Body of pancreas (tissue), 4 donors: Measurements from ENCODE around the gene FALEC. TPM values are rescaled to one million over a fixed set of nuclear protein-coding genes. Genes with fewer than 3 reads are reported as not detected.
A peak's percentile ranks its signal among the peaks of the same experiment; 100 is the strongest.

ENCODE experiments used
- ATAC-seq: fragments of 150-250 bp; one replicate; pipeline ENCODE4 v1.9.1; 2016
- DNase-seq, 4 donors: peaks; one replicate each; pipeline ENCODE4 v3.0.0-alpha.2; 2019
- H3K27ac ChIP-seq, 4 donors: fragments of 200-600 bp; sonication (generic); 1 replicate in 3 of 4; 2 replicates in 1 of 4; pipeline versions ENCODE4 v1.5.1 to v1.6.1; 2016 to 2019; ENCODE audit warnings: mild to moderate bottlenecking in 1 of 4, mixed read lengths in 1 of 4, moderate library complexity in 1 of 4
- H3K27me3 ChIP-seq, 2 donors: fragments of 200-600 bp; sonication (generic); one replicate each; pipeline ENCODE4 v1.6.0; 2016; ENCODE audit warnings: mild to moderate bottlenecking in 1 of 2
- H3K36me3 ChIP-seq, 2 donors: fragments of 200-600 bp; sonication (generic); replicated peaks in 1 of 2; 2 replicates each; pipeline ENCODE4 v1.5.1; 2016; ENCODE audit warnings: low read depth in 2 of 2; ENCODE audit not compliant: insufficient read depth in 1 of 2
- H3K4me1 ChIP-seq: fragments of 200-600 bp; sonication (generic); one replicate; pipeline ENCODE4 v1.6.0; 2016
- H3K4me3 ChIP-seq, 2 donors: fragments of 200-600 bp; sonication (generic); 1 replicate in 1 of 2; 2 replicates in 1 of 2; pipeline ENCODE4 v1.5.1; 2016 to 2019
- H3K9me3 ChIP-seq, 3 donors: fragments of 200-600 bp; sonication (generic); 1 replicate in 2 of 3; 2 replicates in 1 of 3; pipeline ENCODE4 v1.5.1; 2016
- POLR2A ChIP-seq, 3 donors: fragments of 450-650 bp; IDR thresholded peaks; one replicate each; pipeline ENCODE4 v1.6.1; 2016; ENCODE audit warnings: antibody characterized with exemption in 3 of 3, mild to moderate bottlenecking in 2 of 3
- WGBS, 2 donors: methylation state at CpG; one replicate each; pipeline ENCODE4 v1.1.5; 2017; 5-methylcytosine and 5-hydroxymethylcytosine counted together
- intact Hi-C: fragments of 100-400 bp; cut with DNase I; formaldehyde crosslinking; loops from one replicate; pipeline ENCODE4 v1.15.1; 2023
- total RNA-seq, 2 donors: library from RNA; depleted of rRNA; stranded (reverse); fragments of >200 nt; gene quantifications; one replicate each; pipeline ENCODE4 v1.1.0, GENCODE V29; 2016
- TF ChIP-seq, protein P1 (sequence below), 7 experiments: fragments of 450-650 bp in 4 of 7; fragments of 200-600 bp in 3 of 7; sonication (generic) in 3 of 7; IDR thresholded peaks; one replicate each; pipeline ENCODE4 v1.5.1; 2016 to 2019; ENCODE audit warnings: antibody characterized with exemption in 7 of 7

FALEC gene
- total RNA-seq, 2 donors from 2014 or later = not detected

DNA sequence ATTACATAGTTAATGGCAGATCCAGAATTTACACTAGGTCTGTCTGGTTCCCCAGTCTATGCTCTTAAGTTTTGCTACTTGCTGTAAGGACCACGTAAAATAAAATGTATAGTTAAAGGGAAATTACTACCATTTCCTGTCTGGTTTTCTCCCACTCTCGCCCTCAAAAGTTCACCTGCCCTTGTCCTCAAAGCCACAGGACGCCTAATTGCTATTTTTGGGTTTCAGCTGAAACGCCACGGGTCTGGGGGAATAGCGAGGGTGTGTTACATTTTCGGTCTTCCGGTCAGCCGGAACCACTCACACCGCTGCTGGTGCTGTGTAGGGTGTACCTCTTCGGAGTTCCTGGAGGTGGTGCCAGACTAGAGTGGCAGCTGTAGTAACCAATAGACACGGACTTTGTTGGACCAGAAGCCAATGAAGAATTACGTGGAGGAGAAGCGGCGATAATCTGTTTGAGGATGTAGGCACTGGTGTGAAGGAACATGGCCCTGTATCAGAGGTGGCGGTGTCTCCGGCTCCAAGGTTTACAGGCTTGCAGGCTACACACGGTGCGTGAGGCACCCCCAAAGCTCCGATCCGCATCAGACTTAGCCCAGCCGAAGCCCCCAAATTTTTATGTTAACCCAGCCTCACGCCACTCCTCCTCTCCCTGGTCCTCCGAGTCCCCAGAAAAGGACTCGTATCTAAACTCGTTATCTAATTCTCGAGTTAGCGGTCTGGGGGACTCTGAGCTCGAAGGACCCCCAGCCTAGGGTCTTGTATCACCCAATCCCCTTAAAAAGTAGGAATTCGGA is 28.4 kb upstream of the FALEC start, which contains the start of gene TARS2:
Gene TARS2, plus strand, starts transcription at position 454 of the 797 bp plus-strand sequence. Its CDS starts 32 bp downstream, at position 486.
- Histone ChIP-seq H3K36me3 (peaks cover 0 to 4% of the 10 kb centered on the region in 2 donors), H3K27me3 (no peaks in the 10 kb centered on the region), H3K4me1 (peaks cover 7% of the 10 kb centered on the region), H3K9me3 (no peaks in the 10 kb centered on the region), H3K27ac (peak within 1 kb of the TSS; percentile 18 to 83 (median 56)), H3K4me3 (peak within 1 kb of the TSS; percentile 34 to 61)
- peak; percentile 100 for ATAC-seq
- intact Hi-C loops = no loop called here
- TF ChIP-seq POLR2A (IDR thresholded peaks at IDR 0.05) = peak; percentile 18 to 81 (median 75)
- TF ChIP-seq, protein P1, sequence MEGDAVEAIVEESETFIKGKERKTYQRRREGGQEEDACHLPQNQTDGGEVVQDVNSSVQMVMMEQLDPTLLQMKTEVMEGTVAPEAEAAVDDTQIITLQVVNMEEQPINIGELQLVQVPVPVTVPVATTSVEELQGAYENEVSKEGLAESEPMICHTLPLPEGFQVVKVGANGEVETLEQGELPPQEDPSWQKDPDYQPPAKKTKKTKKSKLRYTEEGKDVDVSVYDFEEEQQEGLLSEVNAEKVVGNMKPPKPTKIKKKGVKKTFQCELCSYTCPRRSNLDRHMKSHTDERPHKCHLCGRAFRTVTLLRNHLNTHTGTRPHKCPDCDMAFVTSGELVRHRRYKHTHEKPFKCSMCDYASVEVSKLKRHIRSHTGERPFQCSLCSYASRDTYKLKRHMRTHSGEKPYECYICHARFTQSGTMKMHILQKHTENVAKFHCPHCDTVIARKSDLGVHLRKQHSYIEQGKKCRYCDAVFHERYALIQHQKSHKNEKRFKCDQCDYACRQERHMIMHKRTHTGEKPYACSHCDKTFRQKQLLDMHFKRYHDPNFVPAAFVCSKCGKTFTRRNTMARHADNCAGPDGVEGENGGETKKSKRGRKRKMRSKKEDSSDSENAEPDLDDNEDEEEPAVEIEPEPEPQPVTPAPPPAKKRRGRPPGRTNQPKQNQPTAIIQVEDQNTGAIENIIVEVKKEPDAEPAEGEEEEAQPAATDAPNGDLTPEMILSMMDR (IDR thresholded peaks at IDR 0.05) = peak in 5 of 7 experiments; percentile 19 to 77 (median 67)
- 0 to 1% methylated on average over 23 to 30 of the region's 30 CpGs for WGBS, 2 donors
- peak; percentile 96 to 99 (median 98) for DNase-seq

DNA sequence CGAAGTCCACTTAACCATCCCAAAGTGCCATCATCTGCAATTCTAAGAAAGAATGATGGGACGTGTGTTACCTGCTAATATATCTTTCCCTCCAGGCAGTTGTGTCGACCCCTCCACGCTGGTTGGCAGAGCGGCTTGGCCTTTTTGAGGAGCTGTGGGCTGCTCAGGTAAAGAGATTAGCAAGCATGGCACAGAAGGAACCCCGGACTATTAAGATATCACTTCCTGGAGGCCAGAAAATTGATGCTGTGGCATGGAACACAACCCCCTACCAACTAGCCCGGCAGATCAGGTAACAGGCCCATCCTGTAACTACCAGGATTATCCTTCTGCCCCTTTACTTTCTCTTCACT is 27.8 kb upstream of the FALEC start:
- no peak for ATAC-seq
- peak overlapping the region in 2 of 4 donors; percentile 67 to 83 for H3K27ac ChIP-seq
- H3K36me3 ChIP-seq = peaks cover 0 to 6% of the 10 kb centered on the region in 2 donors
- TF ChIP-seq POLR2A (IDR thresholded peaks at IDR 0.05) = no peak
- TF ChIP-seq, protein P1 (IDR thresholded peaks at IDR 0.05) = no peak
- 0 to 2% methylated on average over 7 of the region's 7 CpGs for WGBS, 2 donors
- H3K27me3 ChIP-seq = no peaks in the 10 kb centered on the region
- peaks cover 7% of the 10 kb centered on the region for H3K4me1 ChIP-seq
- no peak for DNase-seq
- intact Hi-C loops = no loop called here
- H3K9me3 ChIP-seq = no peaks in the 10 kb centered on the region
- peak overlapping the region; percentile 34 to 61 for H3K4me3 ChIP-seq

DNA sequence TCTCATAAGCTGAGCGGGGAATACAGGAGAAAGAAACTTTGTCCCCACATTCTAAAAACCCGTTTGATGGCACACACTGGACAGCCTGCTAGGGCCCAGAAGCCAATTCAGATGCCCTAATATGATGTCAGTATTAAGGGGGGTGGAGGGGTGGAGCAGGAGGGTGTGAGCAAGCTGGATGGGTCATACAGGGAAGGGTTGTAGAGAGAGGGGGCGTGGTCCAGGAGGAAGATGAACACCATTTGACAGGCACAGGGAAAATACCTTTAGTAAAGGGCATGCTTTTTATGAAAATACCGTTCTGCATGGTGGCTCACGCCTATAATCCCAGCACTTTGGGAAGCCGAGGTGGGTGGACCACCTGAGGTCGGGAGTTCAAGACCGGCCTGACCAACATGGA is 22.4 kb upstream of the FALEC start:
- Histone ChIP-seq H3K4me1 (peaks cover under 1% of the 10 kb centered on the region), H3K9me3 (no peaks in the 10 kb centered on the region), H3K4me3 (no peak overlapping the region), H3K36me3 (peaks cover 5 to 12% of the 10 kb centered on the region in 2 donors), H3K27me3 (no peaks in the 10 kb centered on the region), H3K27ac (no peak overlapping the region)
- no peak for ATAC-seq
- no peak for DNase-seq
- intact Hi-C loops = no loop called here
- WGBS, 2 donors = 93 to 96% methylated on average over 8 of the region's 8 CpGs
- no peak for TF ChIP-seq POLR2A (IDR thresholded peaks at IDR 0.05)
- TF ChIP-seq, protein P1 (IDR thresholded peaks at IDR 0.05) = no peak

DNA sequence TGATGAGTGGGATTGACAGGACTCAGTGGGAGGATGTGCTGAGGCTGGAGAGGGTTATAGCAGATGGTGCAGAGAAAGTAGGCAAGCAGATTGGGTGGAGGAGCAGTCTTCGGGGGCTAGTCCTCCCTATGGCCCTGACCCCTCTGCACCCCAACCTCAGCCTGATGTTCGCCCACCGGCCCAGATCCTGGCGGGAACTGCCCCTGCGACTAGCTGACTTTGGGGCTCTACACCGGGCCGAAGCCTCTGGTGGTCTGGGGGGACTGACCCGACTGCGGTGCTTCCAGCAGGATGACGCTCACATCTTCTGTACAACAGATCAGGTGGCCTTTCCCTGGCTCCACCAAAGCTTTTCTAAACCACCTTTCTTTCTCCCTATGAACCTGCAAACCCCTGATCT is 17.2 kb upstream of the FALEC start:
- no peak overlapping the region for H3K27ac ChIP-seq
- TF ChIP-seq, protein P1 (IDR thresholded peaks at IDR 0.05) = no peak
- TF ChIP-seq POLR2A (IDR thresholded peaks at IDR 0.05) = no peak
- peaks cover 5 to 9% of the 10 kb centered on the region in 2 donors for H3K36me3 ChIP-seq
- 92% methylated on average over 10 of the region's 10 CpGs for WGBS, 2 donors
- no peaks in the 10 kb centered on the region for H3K27me3 ChIP-seq
- no peaks in the 10 kb centered on the region for H3K4me1 ChIP-seq
- DNase-seq = no peak
- no peak overlapping the region for H3K4me3 ChIP-seq
- intact Hi-C loops = no loop called here
- H3K9me3 ChIP-seq = no peaks in the 10 kb centered on the region
- no peak for ATAC-seq
